ENCODE results near the gene SERPINB6. TPM values are rescaled to one million over a fixed set of nuclear protein-coding genes. Genes with fewer than 3 reads are reported as not detected.

Gene SERPINB6
- total RNA-seq, 2 experiments from 2014 or later: 13.2 TPM; not detected in 1

- Histone ChIP-seq H3K79me2 (ENCODE audit: insufficient read depth, low read depth, low read length) (no peaks in the 10 kb centered on the region), H3K9me2 (ENCODE audit: insufficient read depth, low read length) (no peaks in the 10 kb centered on the region), H3K4me1 (ENCODE audit: insufficient read depth, low read length, poor library complexity, severe bottlenecking) (peaks cover 6% of the 10 kb centered on the region), H2AFZ (ENCODE audit: low read length) (no peak overlapping the region), H3K36me3 (ENCODE audit: insufficient read depth, low read length) (no peaks in the 10 kb centered on the region), H3K9me3 (ENCODE audit: low read length) (no peaks in the 10 kb centered on the region; the same call in 1 of the 2 replicates), H4K20me1 (ENCODE audit: insufficient read depth, low read length) (no peaks in the 10 kb centered on the region), H3K4me2 (ENCODE audit: low read length) (no peak overlapping the region), H3K27ac (ENCODE audit: low read depth, low read length, poor library complexity, severe bottlenecking) (no peak overlapping the region), H3K4me3 (ENCODE audit: low read depth, low read length, poor library complexity, severe bottlenecking) (no peak overlapping the region)
- DNase-seq (ENCODE audit: low spot score): no peak
- ChIA-PET POLR2A (interaction anchor here (0.5 to 1.0 kb wide), 2 partner anchors 210 to 265 kb away, joined by 3 to 4 read pairs; no protein-coding TSS in a partner anchor), CTCF (ENCODE audit: unreplicated experiment) (interaction anchor here (1.0 kb wide), 1 partner anchor 46 kb away, joined by 3 read pairs; no protein-coding TSS in a partner anchor)
- TF ChIP-seq CTCF (conservative IDR thresholded peaks at IDR 0.05; ENCODE audit: low read length) (no peak), EZH2phosphoT487 (IDR thresholded peaks at IDR 0.05; ENCODE audit: borderline replicate concordance, low read depth, low read length) (no peak)
- no TSS peak for BruUV-seq (replicated peaks)
- intact Hi-C loops (cut with micrococcal nuclease; ENCODE audit: unreplicated experiment): no loop called here
Measured at GRCh38 chr6:2968600-2969135, 2.7 kb downstream of the SERPINB6 start.

DNA sequence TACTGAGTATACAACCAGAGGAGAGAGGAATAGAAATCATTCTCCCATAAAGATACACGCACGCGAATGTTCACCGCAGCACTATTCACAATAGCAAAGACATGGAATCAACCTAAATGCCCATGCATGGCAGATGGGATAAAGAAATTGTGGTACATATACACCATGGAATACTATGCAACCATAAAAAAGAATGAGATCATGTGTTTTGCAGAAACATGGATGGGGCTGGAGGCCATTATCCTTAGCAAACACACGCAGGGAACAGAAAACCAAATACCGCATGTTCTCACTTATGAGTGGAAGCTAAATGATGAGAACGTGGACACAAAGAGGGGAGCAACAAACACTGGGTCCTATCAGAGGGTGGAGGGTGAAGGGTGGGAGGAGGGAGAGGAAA is 3.4 kb downstream of the SERPINB6 start:
- H3K36me3 ChIP-seq (ENCODE audit: insufficient read depth, low read length): no peaks in the 10 kb centered on the region
- H3K9me2 ChIP-seq (ENCODE audit: insufficient read depth, low read length): no peaks in the 10 kb centered on the region
- DNase-seq (ENCODE audit: low spot score): no peak
- ChIA-PET POLR2A (no interaction called here), CTCF (ENCODE audit: unreplicated experiment) (no interaction called here)
- H3K4me1 ChIP-seq (ENCODE audit: insufficient read depth, low read length, poor library complexity, severe bottlenecking): peaks cover 6% of the 10 kb centered on the region
- no peaks in the 10 kb centered on the region for H3K79me2 ChIP-seq (ENCODE audit: insufficient read depth, low read depth, low read length)
- no peaks in the 10 kb centered on the region; the same call in 1 of the 2 replicates for H3K9me3 ChIP-seq (ENCODE audit: low read length)
- no peak overlapping the region for H3K4me2 ChIP-seq (ENCODE audit: low read length)
- intact Hi-C loops (cut with micrococcal nuclease; ENCODE audit: unreplicated experiment): no loop called here
- BruUV-seq (replicated peaks): no TSS peak
- H4K20me1 ChIP-seq (ENCODE audit: insufficient read depth, low read length): no peaks in the 10 kb centered on the region
- no peak overlapping the region for H2AFZ ChIP-seq (ENCODE audit: low read length)
- H3K27ac ChIP-seq (ENCODE audit: low read depth, low read length, poor library complexity, severe bottlenecking): no peak overlapping the region
- TF ChIP-seq EZH2phosphoT487 (IDR thresholded peaks at IDR 0.05; ENCODE audit: borderline replicate concordance, low read depth, low read length) (no peak), CTCF (conservative IDR thresholded peaks at IDR 0.05; ENCODE audit: low read length) (no peak)
- no peak overlapping the region for H3K4me3 ChIP-seq (ENCODE audit: low read depth, low read length, poor library complexity, severe bottlenecking)

DNA sequence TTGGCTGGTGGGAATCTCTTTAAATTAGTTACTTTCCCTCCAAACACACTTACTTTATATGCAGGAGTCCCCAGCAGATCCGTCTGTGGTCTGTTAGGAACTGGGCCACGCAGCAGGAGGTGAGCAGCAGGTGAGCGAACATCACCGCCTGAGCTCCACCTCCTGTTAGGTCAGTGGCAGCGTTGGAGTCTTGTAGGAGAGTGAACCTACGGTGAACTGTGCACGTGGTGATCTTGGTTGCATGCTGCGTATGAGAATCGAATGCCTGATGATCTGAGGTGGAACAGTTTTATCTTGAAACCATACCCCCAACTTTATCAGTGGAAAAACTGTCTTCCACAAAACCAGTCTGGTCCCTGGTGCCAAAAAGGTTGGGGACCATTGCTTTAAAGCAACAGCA is 5.0 kb downstream of the SERPINB6 start:
- H3K4me1 ChIP-seq (ENCODE audit: insufficient read depth, low read length, poor library complexity, severe bottlenecking): peaks cover under 1% of the 10 kb centered on the region
- H3K79me2 ChIP-seq (ENCODE audit: insufficient read depth, low read depth, low read length): no peaks in the 10 kb centered on the region
- no peak overlapping the region for H3K4me3 ChIP-seq (ENCODE audit: low read depth, low read length, poor library complexity, severe bottlenecking)
- H3K9me3 ChIP-seq (ENCODE audit: low read length): no peaks in the 10 kb centered on the region
- intact Hi-C loops (cut with micrococcal nuclease; ENCODE audit: unreplicated experiment): no loop called here
- ChIA-PET CTCF (ENCODE audit: unreplicated experiment) (interaction anchor here (1.2 kb wide), 1 partner anchor 14 kb away, joined by 6 read pairs; no protein-coding TSS in a partner anchor), POLR2A (interaction anchor here (1.0 kb wide), 1 partner anchor 14 kb away, joined by 3 read pairs; no protein-coding TSS in a partner anchor)
- no TSS peak for BruUV-seq (replicated peaks)
- TF ChIP-seq CTCF (conservative IDR thresholded peaks at IDR 0.05; ENCODE audit: low read length) (no peak), EZH2phosphoT487 (IDR thresholded peaks at IDR 0.05; ENCODE audit: borderline replicate concordance, low read depth, low read length) (no peak)
- H3K27ac ChIP-seq (ENCODE audit: low read depth, low read length, poor library complexity, severe bottlenecking): no peak overlapping the region
- H3K4me2 ChIP-seq (ENCODE audit: low read length): no peak overlapping the region
- H3K36me3 ChIP-seq (ENCODE audit: insufficient read depth, low read length): no peaks in the 10 kb centered on the region
- H4K20me1 ChIP-seq (ENCODE audit: insufficient read depth, low read length): no peaks in the 10 kb centered on the region
- DNase-seq (ENCODE audit: low spot score): no peak
- no peak overlapping the region for H2AFZ ChIP-seq (ENCODE audit: low read length)
- no peaks in the 10 kb centered on the region for H3K9me2 ChIP-seq (ENCODE audit: insufficient read depth, low read length)

Measured in OCI-LY7 (cell line).